Mesenchymal stem cell (in vitro differentiated cells and primary cell): ENCODE results near the gene KLHL2.

Experiments
- DNase-seq: peaks from one replicate; pipeline ENCODE4 v3.0.0-alpha.2; 2013
- H2AFZ ChIP-seq: one replicate; pipeline ENCODE4 v1.6.1; 2013; ENCODE audit warnings: low read depth, mild to moderate bottlenecking, control low read depth, inconsistent platforms, low read length, moderate library complexity
- H2AK5ac ChIP-seq: 2 replicates; pipeline ENCODE4 v1.6.1; 2013; ENCODE audit warnings: low read length, moderate library complexity, mild to moderate bottlenecking, inconsistent platforms; ENCODE audit not compliant: severe bottlenecking
- H2BK120ac ChIP-seq: one replicate; pipeline ENCODE4 v1.6.1; 2013; ENCODE audit warnings: low read depth, mild to moderate bottlenecking, inconsistent platforms, low read length, moderate library complexity
- H2BK12ac ChIP-seq, 2 experiments: one replicate each; pipeline ENCODE4 v1.6.1; 2013; ENCODE audit warnings: inconsistent platforms in 2 of 2, low read length in 2 of 2, mild to moderate bottlenecking in 2 of 2, moderate library complexity in 2 of 2, control low read depth in 1 of 2
- H2BK15ac ChIP-seq: one replicate; pipeline ENCODE4 v1.6.1; 2013; ENCODE audit warnings: mild to moderate bottlenecking, low read depth, inconsistent platforms; ENCODE audit not compliant: poor library complexity, severe bottlenecking
- H2BK5ac ChIP-seq: 2 replicates; pipeline ENCODE4 v1.6.1; 2013; ENCODE audit warnings: low read depth, mild to moderate bottlenecking, low read length, control low read depth, inconsistent platforms; ENCODE audit not compliant: poor library complexity, severe bottlenecking
- H3K14ac ChIP-seq, 2 experiments: one replicate each; pipeline ENCODE4 v1.6.1; 2013; ENCODE audit warnings: inconsistent platforms in 2 of 2, low read length in 2 of 2, control low read depth in 1 of 2, mild to moderate bottlenecking in 1 of 2, moderate library complexity in 1 of 2
- H3K18ac ChIP-seq, 2 experiments: one replicate each; pipeline ENCODE4 v1.6.1; 2013; ENCODE audit warnings: inconsistent platforms in 2 of 2, low read length in 2 of 2, control low read depth in 1 of 2, low read depth in 1 of 2, mild to moderate bottlenecking in 1 of 2
- H3K23ac ChIP-seq, 2 experiments: one replicate each; pipeline ENCODE4 v1.6.1; 2013; ENCODE audit warnings: inconsistent platforms in 2 of 2, low read length in 2 of 2, mild to moderate bottlenecking in 2 of 2, moderate library complexity in 2 of 2, control low read depth in 1 of 2
- H3K27ac ChIP-seq: 2 replicates; pipeline ENCODE4 v1.5.1; 2013; ENCODE audit warnings: mild to moderate bottlenecking, moderate library complexity, low read length, control low read depth, inconsistent platforms; ENCODE audit not compliant: poor library complexity, severe bottlenecking
- H3K27me3 ChIP-seq, 2 experiments: 2 replicates each; pipeline versions ENCODE4 v1.6.1 to v1.7.0; 2013; ENCODE audit warnings: low read length in 2 of 2, mild to moderate bottlenecking in 2 of 2, moderate library complexity in 2 of 2, control low read depth in 1 of 2, inconsistent platforms in 1 of 2; ENCODE audit not compliant: control insufficient read depth in 1 of 2, insufficient read depth in 1 of 2
- H3K36me3 ChIP-seq, 2 experiments: 2 replicates each; pipeline versions ENCODE4 v1.6.1 to v1.7.0; 2013; ENCODE audit warnings: low read length in 2 of 2, control low read depth in 1 of 2, inconsistent platforms in 1 of 2, low read depth in 1 of 2, mild to moderate bottlenecking in 1 of 2; ENCODE audit not compliant: insufficient read depth in 2 of 2, control insufficient read depth in 1 of 2
- H3K4ac ChIP-seq, 2 experiments: one replicate each; pipeline ENCODE4 v1.6.1; 2013; ENCODE audit warnings: inconsistent platforms in 2 of 2, low read length in 2 of 2, mild to moderate bottlenecking in 2 of 2, moderate library complexity in 2 of 2, control low read depth in 1 of 2, low read depth in 1 of 2
- H3K4me1 ChIP-seq: 2 replicates; pipeline ENCODE4 v1.6.1; 2013; ENCODE audit warnings: low read depth, low read length, control low read depth; ENCODE audit not compliant: control insufficient read depth, insufficient read depth
- H3K4me2 ChIP-seq: 2 replicates; pipeline ENCODE4 v1.6.1; 2013; ENCODE audit warnings: low read length, mild to moderate bottlenecking, inconsistent platforms; ENCODE audit not compliant: poor library complexity, severe bottlenecking
- H3K4me3 ChIP-seq, 2 experiments: 2 replicates each; pipeline versions ENCODE4 v1.5.1 to v1.7.0; 2013; ENCODE audit warnings: low read length in 2 of 2, mild to moderate bottlenecking in 2 of 2, control low read depth in 1 of 2, low read depth in 1 of 2; ENCODE audit not compliant: insufficient read depth in 1 of 2
- H3K79me1 ChIP-seq: replicated peaks from 2 replicates; pipeline ENCODE4 v1.6.1; 2013; ENCODE audit warnings: mild to moderate bottlenecking, control low read depth, low read length, inconsistent platforms; ENCODE audit not compliant: poor library complexity, severe bottlenecking
- H3K9ac ChIP-seq: 2 replicates; pipeline ENCODE4 v1.7.0; 2013; ENCODE audit warnings: mild to moderate bottlenecking, low read length, moderate library complexity
- H3K9me3 ChIP-seq: 2 replicates; pipeline ENCODE4 v1.7.0; 2013; ENCODE audit warnings: mild to moderate bottlenecking, low read length; ENCODE audit not compliant: control insufficient read depth
- H4K8ac ChIP-seq: one replicate; pipeline ENCODE4 v1.6.1; 2013; ENCODE audit warnings: inconsistent platforms, mild to moderate bottlenecking, low read length, moderate library complexity
- H4K91ac ChIP-seq: one replicate; pipeline ENCODE4 v1.6.1; 2013; ENCODE audit warnings: mild to moderate bottlenecking, low read length, inconsistent platforms
- WGBS: methylation state at CpG from one replicate; pipeline ENCODE4 v1.1.7; 2013; ENCODE audit warnings: mixed read lengths; 5-methylcytosine and 5-hydroxymethylcytosine counted together

KLHL2 gene

DNA sequence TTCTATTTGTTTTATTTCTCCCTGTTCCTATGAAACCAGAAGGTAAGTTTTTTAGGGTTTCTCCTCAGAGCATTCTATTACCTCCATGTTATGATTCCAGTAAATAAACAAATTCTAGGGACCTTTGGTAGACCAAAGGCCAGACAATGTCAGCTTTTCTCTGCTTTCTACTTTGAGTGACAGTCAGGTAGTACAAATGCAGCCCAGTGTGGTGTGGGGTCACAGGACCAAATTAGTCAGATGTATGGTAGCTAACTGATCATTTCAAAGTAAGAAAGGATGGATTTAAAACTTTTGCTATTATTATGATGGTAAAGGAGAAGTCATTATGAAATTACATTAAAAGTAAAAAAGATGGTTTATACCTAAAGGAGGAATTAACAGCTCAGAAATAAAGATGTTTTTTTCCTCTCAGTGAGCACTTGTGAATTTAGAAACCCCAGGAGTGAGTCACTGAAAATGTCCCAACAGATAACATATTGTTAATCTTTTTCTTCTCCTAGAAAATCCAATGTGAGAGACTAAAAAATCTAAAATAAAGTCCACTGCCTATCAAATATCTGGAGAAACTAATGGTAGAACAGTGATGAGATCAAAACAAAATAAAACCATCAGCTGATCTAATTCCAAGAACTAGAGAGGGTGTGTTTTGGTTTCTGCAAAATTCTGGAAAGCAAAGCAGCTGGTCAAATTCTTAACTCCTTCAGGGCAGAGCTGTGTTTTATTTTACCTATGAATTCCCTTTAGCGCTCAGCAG is 16.6 kb upstream of the KLHL2 start:
- Histone ChIP-seq H4K8ac (no peak overlapping the region), H3K4me1 (no peaks in the 10 kb centered on the region), H3K9me3 (no peaks in the 10 kb centered on the region), H2BK5ac (no peak overlapping the region), H2BK12ac (no peak overlapping the region), H2AK5ac (no peak overlapping the region), H3K36me3 (no peaks in the 10 kb centered on the region), H2BK15ac (no peak overlapping the region), H3K4ac (no peak overlapping the region), H3K23ac (no peak overlapping the region), H3K4me2 (no peak overlapping the region), H3K9ac (no peak overlapping the region), H2BK120ac (no peak overlapping the region), H3K14ac (no peak overlapping the region), H3K79me1 (no peaks in the 10 kb centered on the region), H3K27ac (no peak overlapping the region), H3K4me3 (no peak overlapping the region), H2AFZ (no peak overlapping the region), H4K91ac (no peak overlapping the region), H3K18ac (no peak overlapping the region), H3K27me3 (no peaks in the 10 kb centered on the region)
- WGBS: 100% methylated on average over 1 of the region's 1 CpG
- no peak for DNase-seq

DNA sequence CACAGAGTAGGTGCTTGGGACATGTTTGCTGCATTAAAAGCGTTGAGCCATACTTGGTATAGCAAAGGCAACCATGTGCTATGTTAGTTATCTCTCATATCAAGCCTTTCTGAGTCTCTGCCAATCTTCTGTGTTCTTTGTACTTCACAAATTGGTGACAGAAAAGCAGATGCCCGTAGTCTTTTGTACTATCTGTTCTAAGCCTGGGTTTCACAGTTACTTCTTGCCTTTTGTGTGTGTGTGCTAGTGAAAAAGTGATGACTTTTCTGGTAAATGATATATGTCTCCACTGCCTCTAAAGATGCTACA is 16.1 kb upstream of the KLHL2 start:
- Histone ChIP-seq H4K8ac (no peak overlapping the region), H3K4me1 (no peaks in the 10 kb centered on the region), H3K27ac (no peak overlapping the region), H3K9me3 (no peaks in the 10 kb centered on the region), H2BK120ac (no peak overlapping the region), H3K4ac (no peak overlapping the region), H3K18ac (no peak overlapping the region), H2BK12ac (no peak overlapping the region), H3K27me3 (no peaks in the 10 kb centered on the region), H2BK15ac (no peak overlapping the region), H3K14ac (no peak overlapping the region), H2BK5ac (no peak overlapping the region), H3K36me3 (no peaks in the 10 kb centered on the region), H2AFZ (no peak overlapping the region), H3K4me3 (no peak overlapping the region), H3K4me2 (no peak overlapping the region), H3K23ac (no peak overlapping the region), H2AK5ac (no peak overlapping the region), H4K91ac (no peak overlapping the region), H3K79me1 (no peaks in the 10 kb centered on the region), H3K9ac (no peak overlapping the region)
- WGBS: 92% methylated on average over 2 of the region's 2 CpGs
- DNase-seq: no peak

GRCh38 chr4:165191814-165192499 is 15.4 kb upstream of the KLHL2 start:
- H3K23ac ChIP-seq: no peak overlapping the region
- no peak overlapping the region for H4K8ac ChIP-seq
- no peak overlapping the region for H2BK5ac ChIP-seq
- no peak overlapping the region for H3K4me3 ChIP-seq
- no peak overlapping the region for H2BK120ac ChIP-seq
- no peak overlapping the region for H2AFZ ChIP-seq
- no peaks in the 10 kb centered on the region for H3K27me3 ChIP-seq
- no peak overlapping the region for H2AK5ac ChIP-seq
- no peak overlapping the region for H3K4ac ChIP-seq
- H3K36me3 ChIP-seq: no peaks in the 10 kb centered on the region
- no peak for DNase-seq
- no peak overlapping the region for H3K9ac ChIP-seq
- WGBS: 97% methylated on average over 5 of the region's 7 CpGs
- no peak overlapping the region for H3K14ac ChIP-seq
- no peak overlapping the region for H3K4me2 ChIP-seq
- H4K91ac ChIP-seq: no peak overlapping the region
- H3K9me3 ChIP-seq: no peaks in the 10 kb centered on the region
- no peak overlapping the region for H2BK12ac ChIP-seq
- H3K27ac ChIP-seq: no peak overlapping the region
- no peaks in the 10 kb centered on the region for H3K4me1 ChIP-seq
- no peak overlapping the region for H3K18ac ChIP-seq
- H2BK15ac ChIP-seq: no peak overlapping the region
- H3K79me1 ChIP-seq: no peaks in the 10 kb centered on the region

GRCh38 chr4:165192500-165192898 is 14.9 kb upstream of the KLHL2 start:
- H3K27me3 ChIP-seq: no peaks in the 10 kb centered on the region
- no peak overlapping the region for H2AK5ac ChIP-seq
- H2BK5ac ChIP-seq: no peak overlapping the region
- no peak for DNase-seq
- H3K4ac ChIP-seq: no peak overlapping the region
- H3K36me3 ChIP-seq: no peaks in the 10 kb centered on the region
- no peak overlapping the region for H3K23ac ChIP-seq
- no peaks in the 10 kb centered on the region for H3K9me3 ChIP-seq
- H3K4me3 ChIP-seq: no peak overlapping the region
- no peak overlapping the region for H2BK120ac ChIP-seq
- no peak overlapping the region for H2BK12ac ChIP-seq
- WGBS: 100% methylated on average over 1 of the region's 1 CpG
- H3K9ac ChIP-seq: no peak overlapping the region
- no peak overlapping the region for H3K4me2 ChIP-seq
- H3K79me1 ChIP-seq: no peaks in the 10 kb centered on the region
- H4K91ac ChIP-seq: no peak overlapping the region
- H3K4me1 ChIP-seq: no peaks in the 10 kb centered on the region
- H3K27ac ChIP-seq: no peak overlapping the region
- no peak overlapping the region for H3K18ac ChIP-seq
- no peak overlapping the region for H2BK15ac ChIP-seq
- no peak overlapping the region for H4K8ac ChIP-seq
- H3K14ac ChIP-seq: no peak overlapping the region
- no peak overlapping the region for H2AFZ ChIP-seq
